Femur (tissue), 1 donor: ENCODE results near the gene ABL2.
A peak's percentile ranks its signal among the peaks of the same experiment; 100 is the strongest.

Source experiments
- DNase-seq: peaks from one replicate; pipeline ENCODE4 v3.0.0-alpha.2; 2017

ABL2 gene

DNA sequence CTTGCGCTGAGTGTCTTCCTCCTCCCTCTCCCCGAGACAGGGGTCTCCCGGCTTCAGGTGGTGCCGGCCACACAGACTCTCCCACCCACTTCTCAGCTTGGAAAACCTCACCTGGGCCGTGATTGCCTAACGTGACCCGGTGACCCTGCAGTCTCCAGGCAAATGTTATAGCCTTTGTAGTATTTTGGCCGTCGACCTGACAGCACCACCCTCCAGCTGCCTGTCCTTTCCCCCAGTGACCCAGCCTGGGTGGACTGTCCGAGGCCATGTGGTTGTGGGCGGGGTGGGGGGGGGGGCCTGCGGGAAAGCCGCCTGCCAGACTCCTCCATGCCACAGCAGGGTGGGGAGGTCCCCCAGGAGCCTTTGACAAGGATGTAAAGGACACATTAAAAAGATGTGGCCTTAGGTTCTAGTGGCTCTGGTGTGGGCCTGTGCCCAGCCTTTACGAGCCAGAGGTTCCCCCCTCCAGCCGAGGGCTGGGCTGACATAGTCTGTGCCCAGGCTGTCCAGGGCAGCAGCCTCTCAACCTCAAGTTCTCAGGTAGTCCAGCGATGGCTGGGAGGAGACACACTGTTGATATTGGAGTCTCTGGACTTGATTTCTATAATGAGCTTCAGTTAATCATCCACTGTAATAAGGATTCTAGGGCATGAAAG, 139.5 kb downstream of the ABL2 start:
- DNase-seq: no peak

- DNase-seq: no peak
Observed at GRCh38 chr1:179087665-179088064, 141.8 kb downstream of the ABL2 start.

GRCh38 chr1:179083533-179083932, 145.9 kb downstream of the ABL2 start:
- DNase-seq: no peak

GRCh38 chr1:179082999-179083335, 146.5 kb downstream of the ABL2 start:
- DNase-seq: no peak

GRCh38 chr1:179082333-179082998, 147.0 kb downstream of the ABL2 start:
- DNase-seq: peak; percentile 49

DNA sequence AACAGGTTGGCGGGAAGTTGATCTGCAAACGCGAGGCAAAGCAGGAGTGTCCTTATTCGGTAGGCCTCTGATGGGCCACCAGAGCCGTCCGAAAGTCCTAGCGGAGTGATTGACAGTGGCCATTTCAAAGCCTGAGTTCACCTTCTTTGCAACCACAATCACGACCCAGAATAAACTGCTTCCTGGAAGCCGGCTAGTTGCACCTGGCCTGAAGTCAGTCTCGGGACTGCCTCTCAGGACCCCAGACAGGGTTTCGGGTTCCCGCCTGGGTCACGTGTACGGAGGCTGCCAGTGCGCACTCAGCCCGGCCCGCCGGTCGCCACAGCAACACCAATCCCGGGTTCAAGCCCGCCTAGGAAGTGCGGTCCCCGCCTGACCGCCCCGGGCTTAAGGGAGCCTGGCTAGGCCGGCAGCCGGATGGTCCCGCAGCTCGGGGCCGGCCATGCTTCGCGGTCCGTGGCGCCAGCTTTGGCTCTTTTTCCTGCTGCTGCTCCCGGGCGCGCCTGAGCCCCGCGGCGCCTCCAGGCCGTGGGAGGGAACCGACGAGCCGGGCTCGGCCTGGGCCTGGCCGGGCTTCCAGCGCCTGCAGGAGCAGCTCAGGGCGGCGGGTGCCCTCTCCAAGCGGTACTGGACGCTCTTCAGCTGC, 147.7 kb downstream of the ABL2 start, which contains the start of gene TOR3A:
TSS of gene TOR3A (plus strand) at position 384 of the 646 bp plus-strand sequence. CDS start at position 443, 59 bp downstream.
- peak; percentile 96 for DNase-seq

DNA sequence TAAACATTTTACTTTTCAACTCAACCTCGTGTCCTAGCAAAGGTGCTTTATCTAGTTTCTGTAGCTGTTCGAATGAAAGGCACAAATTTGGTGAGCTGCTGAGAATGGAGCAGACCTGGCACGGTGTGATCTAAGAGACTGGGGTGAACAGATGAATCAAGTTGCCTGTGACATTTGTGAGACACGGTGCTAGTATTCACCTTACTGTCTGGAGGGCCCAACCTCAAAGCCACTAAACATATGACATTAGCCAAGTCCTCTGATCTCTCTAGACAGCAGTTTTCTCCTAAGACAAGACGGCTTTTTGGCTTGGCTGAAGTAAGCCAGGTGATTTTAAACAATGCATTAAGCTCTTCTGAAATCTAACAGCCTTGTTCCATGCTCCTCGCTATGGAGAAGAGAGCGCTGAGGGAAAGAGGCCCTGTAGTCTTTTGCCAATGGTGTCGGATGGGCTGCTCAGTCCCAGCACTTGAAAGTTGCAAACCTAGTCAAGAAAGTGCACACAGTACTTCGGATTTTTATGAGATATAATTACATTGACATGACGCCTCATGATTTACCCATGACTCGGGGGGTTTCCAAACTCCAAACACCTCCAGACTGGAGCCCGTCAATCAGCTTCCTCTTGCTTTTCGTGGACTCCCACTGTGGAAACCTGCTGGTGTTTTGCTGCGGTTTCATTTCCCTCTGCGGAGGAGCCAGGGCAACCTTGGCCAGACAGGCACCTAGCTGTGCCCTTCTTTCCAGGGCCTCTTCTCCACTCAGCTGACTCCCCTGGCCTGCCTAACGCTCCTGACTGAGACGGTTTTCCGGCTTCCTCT, 148.4 kb downstream of the ABL2 start:
- no peak for DNase-seq

- DNase-seq: peak; percentile 72
Observed at GRCh38 chr1:179079113-179079761, 150.2 kb downstream of the ABL2 start.

- DNase-seq: no peak
Observed at GRCh38 chr1:179077396-179077795, 152.1 kb downstream of the ABL2 start.

DNA sequence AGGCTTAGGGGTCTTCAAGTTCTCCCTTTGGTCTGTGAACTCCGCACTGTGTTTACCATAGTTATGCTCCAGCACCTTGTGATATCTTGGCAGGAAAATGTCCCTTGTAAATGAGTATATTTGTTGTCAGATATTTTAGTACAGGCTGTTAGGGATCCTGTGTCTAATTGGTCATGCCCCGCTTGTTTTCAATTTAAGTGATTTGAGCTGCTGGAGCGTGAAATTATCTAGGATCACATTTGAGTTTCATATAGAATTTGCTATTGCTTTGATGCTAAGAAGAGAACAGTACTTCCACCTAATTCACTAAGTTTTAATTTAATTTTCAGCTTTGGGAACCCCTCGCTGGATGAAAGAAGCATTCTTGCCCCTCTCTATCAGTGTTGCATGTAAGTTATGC, 163.0 kb downstream of the ABL2 start:
- DNase-seq: no peak

- DNase-seq: no peak
Observed at GRCh38 chr1:179061360-179062282, 167.9 kb downstream of the ABL2 start.

GRCh38 chr1:179058487-179059483, 170.7 kb downstream of the ABL2 start:
- no peak for DNase-seq

- DNase-seq: no peak
Observed at GRCh38 chr1:179055937-179056336, 173.5 kb downstream of the ABL2 start.

GRCh38 chr1:179053486-179053885, 176.0 kb downstream of the ABL2 start:
- DNase-seq: no peak

- DNase-seq: no peak
Observed at GRCh38 chr1:179052776-179053175, 176.7 kb downstream of the ABL2 start.
